ENCODE data around the gene MYO16.

DNA sequence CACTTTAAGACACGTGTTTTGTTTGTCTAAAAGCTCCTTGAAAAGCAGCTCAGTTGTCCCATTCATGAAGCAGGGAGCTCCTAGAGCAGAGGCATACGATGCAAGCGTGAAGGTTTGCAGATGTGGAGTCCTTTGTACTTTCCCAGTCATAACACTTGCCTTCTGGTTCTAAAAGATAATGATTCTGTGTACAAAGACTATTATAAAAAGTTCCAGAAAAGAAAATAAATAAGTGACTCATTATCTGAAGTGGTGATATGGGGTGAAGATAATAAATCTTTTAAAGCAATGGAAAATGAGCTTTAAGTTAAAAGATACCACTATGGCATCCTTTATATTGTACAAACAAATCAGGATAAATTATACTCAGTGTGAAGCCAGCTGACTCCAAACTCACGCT is 569.9 kb downstream of the MYO16 start:
- TF ChIP-seq, protein P1, sequence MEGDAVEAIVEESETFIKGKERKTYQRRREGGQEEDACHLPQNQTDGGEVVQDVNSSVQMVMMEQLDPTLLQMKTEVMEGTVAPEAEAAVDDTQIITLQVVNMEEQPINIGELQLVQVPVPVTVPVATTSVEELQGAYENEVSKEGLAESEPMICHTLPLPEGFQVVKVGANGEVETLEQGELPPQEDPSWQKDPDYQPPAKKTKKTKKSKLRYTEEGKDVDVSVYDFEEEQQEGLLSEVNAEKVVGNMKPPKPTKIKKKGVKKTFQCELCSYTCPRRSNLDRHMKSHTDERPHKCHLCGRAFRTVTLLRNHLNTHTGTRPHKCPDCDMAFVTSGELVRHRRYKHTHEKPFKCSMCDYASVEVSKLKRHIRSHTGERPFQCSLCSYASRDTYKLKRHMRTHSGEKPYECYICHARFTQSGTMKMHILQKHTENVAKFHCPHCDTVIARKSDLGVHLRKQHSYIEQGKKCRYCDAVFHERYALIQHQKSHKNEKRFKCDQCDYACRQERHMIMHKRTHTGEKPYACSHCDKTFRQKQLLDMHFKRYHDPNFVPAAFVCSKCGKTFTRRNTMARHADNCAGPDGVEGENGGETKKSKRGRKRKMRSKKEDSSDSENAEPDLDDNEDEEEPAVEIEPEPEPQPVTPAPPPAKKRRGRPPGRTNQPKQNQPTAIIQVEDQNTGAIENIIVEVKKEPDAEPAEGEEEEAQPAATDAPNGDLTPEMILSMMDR (IDR thresholded peaks at IDR 0.05): no peak
- TF ChIP-seq POLR2A (IDR thresholded peaks at IDR 0.05): no peak
